ENCODE data around the gene TXK.

The TXK gene

DNA sequence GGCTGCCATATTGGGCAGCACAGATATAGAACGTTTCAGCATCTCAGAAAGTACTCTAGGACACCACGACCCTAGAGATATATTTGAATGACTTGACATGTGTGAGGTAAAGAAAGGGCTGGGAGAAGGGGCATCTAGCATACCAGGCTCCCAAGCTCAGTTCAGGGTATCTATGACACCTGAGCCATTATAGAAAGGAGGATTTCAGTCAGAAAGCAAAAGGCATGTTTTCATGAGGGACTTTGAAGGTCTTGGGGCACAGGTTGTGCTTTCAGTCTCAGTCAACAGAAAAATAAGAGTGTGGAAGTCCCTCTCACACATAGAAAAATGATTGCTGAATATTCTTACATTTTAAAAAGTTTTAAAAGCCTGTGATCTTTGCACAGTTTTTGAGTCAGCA lies 65.9 kb downstream of the TXK start:
- WGBS, 2 experiments, result 91 to 92% methylated on average over 2 of the region's 2 CpGs
- no peaks in the 10 kb centered on the region for H3K4me1 ChIP-seq (ENCODE audit: control insufficient read depth, insufficient read depth, low read length)
- no peaks in the 10 kb centered on the region for H3K27me3 ChIP-seq (ENCODE audit: control insufficient read depth, insufficient read depth, low read length, poor library complexity, severe bottlenecking)
- H3K36me3 ChIP-seq (ENCODE audit: control insufficient read depth, insufficient read depth, low read length), result no peaks in the 10 kb centered on the region
- H3K9me3 ChIP-seq (ENCODE audit: control insufficient read depth, low read length), result no peaks in the 10 kb centered on the region
- H3K4me3 ChIP-seq (ENCODE audit: insufficient read depth, low read depth, low read length), result no peak overlapping the region
- no peak overlapping the region for H3K27ac ChIP-seq (ENCODE audit: insufficient read depth, low read depth, low read length, poor library complexity, severe bottlenecking)

GRCh38 chr4:48067536-48067935 lies 66.5 kb downstream of the TXK start:
- Histone ChIP-seq H3K27ac (ENCODE audit: insufficient read depth, low read depth, low read length, poor library complexity, severe bottlenecking) (no peak overlapping the region), H3K4me1 (ENCODE audit: control insufficient read depth, insufficient read depth, low read length) (no peaks in the 10 kb centered on the region), H3K9me3 (ENCODE audit: control insufficient read depth, low read length) (no peaks in the 10 kb centered on the region), H3K4me3 (ENCODE audit: insufficient read depth, low read depth, low read length) (no peak overlapping the region), H3K36me3 (ENCODE audit: control insufficient read depth, insufficient read depth, low read length) (no peaks in the 10 kb centered on the region), H3K27me3 (ENCODE audit: control insufficient read depth, insufficient read depth, low read length, poor library complexity, severe bottlenecking) (no peaks in the 10 kb centered on the region)
- 86% methylated on average over 9 of the region's 9 CpGs for WGBS, 2 experiments

DNA sequence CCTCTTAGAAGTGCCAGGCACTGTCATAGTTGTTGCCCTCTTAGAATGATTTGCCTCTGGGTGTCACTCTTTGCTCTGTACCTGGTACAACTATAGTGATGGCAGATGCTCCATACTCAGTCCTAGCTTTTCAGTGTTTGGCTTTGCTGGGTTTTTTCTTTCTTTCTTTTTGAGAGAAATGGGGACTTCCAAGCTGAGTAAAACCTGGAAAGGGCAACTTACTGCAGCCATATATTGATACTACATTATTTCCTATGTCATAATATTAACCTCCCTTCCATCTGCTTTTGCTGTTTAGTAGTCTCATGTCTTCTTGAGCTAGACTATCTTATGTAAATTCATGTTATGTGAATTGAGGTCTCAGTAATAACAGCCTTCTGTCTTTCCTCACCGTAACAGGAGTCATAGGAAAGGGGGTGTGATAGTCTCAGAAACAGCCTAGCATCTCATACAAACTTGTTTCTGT lies 68.4 kb downstream of the TXK start:
- Histone ChIP-seq H3K27ac (ENCODE audit: insufficient read depth, low read depth, low read length, poor library complexity, severe bottlenecking) (no peak overlapping the region), H3K4me3 (ENCODE audit: insufficient read depth, low read depth, low read length) (no peak overlapping the region), H3K36me3 (ENCODE audit: control insufficient read depth, insufficient read depth, low read length) (no peaks in the 10 kb centered on the region), H3K4me1 (ENCODE audit: control insufficient read depth, insufficient read depth, low read length) (no peaks in the 10 kb centered on the region), H3K9me3 (ENCODE audit: control insufficient read depth, low read length) (no peaks in the 10 kb centered on the region), H3K27me3 (ENCODE audit: control insufficient read depth, insufficient read depth, low read length, poor library complexity, severe bottlenecking) (no peaks in the 10 kb centered on the region)
- 75 to 91% methylated on average over 1 of the region's 1 CpG for WGBS, 2 experiments

GRCh38 chr4:48064349-48064748 lies 69.7 kb downstream of the TXK start:
- H3K27ac ChIP-seq (ENCODE audit: insufficient read depth, low read depth, low read length, poor library complexity, severe bottlenecking), result no peak overlapping the region
- H3K36me3 ChIP-seq (ENCODE audit: control insufficient read depth, insufficient read depth, low read length), result no peaks in the 10 kb centered on the region
- no peak overlapping the region for H3K4me3 ChIP-seq (ENCODE audit: insufficient read depth, low read depth, low read length)
- H3K4me1 ChIP-seq (ENCODE audit: control insufficient read depth, insufficient read depth, low read length), result no peaks in the 10 kb centered on the region
- no peaks in the 10 kb centered on the region for H3K27me3 ChIP-seq (ENCODE audit: control insufficient read depth, insufficient read depth, low read length, poor library complexity, severe bottlenecking)
- 92 to 100% methylated on average over 3 of the region's 3 CpGs for WGBS, 2 experiments
- no peaks in the 10 kb centered on the region for H3K9me3 ChIP-seq (ENCODE audit: control insufficient read depth, low read length)

DNA sequence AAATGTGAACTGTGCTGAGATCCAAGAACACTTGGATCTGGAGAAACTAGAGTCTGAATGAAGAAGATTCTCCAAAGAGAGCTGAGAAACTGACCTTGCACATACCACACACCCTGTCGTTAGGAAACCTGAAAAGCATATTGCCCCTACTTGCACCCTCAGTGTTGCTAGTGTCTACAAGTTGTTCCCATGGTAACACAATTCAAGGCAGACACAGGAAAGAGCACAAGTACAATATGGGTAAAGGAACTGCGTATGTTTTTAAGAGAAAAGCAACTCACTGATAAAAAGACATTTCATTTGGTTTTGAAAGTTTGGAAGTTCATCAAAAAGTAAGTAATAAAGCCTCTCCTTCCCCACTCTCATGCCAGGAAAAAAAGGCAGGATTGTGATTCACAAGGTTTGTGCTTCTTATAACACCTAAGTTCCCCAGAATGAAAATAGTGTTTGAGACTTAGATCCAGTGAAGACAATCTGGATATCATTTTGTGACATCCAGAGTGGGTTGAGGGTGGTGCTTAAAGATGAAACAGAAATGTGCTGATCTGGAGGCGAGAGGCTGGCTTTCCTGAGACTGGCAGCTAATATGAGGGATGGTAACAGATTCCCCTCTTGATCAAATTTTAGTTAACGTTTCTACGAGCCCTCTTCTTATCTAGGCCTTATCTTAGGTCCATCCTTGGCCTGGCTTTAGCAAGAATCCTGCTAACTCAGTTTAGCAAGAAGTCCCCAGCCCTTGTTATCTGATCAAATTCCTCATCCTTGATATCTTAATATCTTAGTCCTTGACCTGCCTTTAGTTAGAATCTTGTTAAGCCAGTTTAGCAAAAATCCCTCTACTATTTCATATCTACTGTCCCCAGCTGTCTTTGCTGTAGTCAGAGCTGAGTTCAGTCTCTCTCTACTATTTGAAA lies 75.2 kb downstream of the TXK start:
- H3K4me1 ChIP-seq (ENCODE audit: control insufficient read depth, insufficient read depth, low read length), result no peaks in the 10 kb centered on the region
- no peaks in the 10 kb centered on the region for H3K36me3 ChIP-seq (ENCODE audit: control insufficient read depth, insufficient read depth, low read length)
- no peak overlapping the region for H3K4me3 ChIP-seq (ENCODE audit: insufficient read depth, low read depth, low read length)
- H3K9me3 ChIP-seq (ENCODE audit: control insufficient read depth, low read length), result no peaks in the 10 kb centered on the region
- 89 to 97% methylated on average over 5 of the region's 5 CpGs for WGBS, 2 experiments
- H3K27ac ChIP-seq (ENCODE audit: insufficient read depth, low read depth, low read length, poor library complexity, severe bottlenecking), result no peak overlapping the region
- no peaks in the 10 kb centered on the region for H3K27me3 ChIP-seq (ENCODE audit: control insufficient read depth, insufficient read depth, low read length, poor library complexity, severe bottlenecking)

DNA sequence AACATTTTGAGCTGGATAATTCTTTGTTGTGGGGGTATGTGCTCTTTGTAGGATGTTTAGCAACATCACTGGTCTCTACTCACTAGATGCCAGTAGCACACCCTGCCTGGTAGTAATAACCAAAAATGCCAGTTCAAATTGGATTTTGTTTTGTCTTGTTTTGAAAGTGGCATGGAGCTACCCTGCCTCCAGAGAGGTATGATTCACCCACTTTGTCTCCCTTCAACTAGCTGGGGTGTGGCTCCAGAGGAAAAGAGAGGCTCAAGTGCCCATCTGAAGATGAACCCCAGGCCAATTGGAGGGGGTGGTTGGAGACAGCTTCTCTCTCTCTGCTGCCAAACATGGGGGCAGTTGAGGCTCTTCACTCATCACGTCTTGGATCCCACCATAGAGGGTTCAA lies 83.0 kb downstream of the TXK start:
- Histone ChIP-seq H3K4me1 (ENCODE audit: control insufficient read depth, insufficient read depth, low read length) (no peaks in the 10 kb centered on the region), H3K9me3 (ENCODE audit: control insufficient read depth, low read length) (no peaks in the 10 kb centered on the region), H3K36me3 (ENCODE audit: control insufficient read depth, insufficient read depth, low read length) (no peaks in the 10 kb centered on the region), H3K27ac (ENCODE audit: insufficient read depth, low read depth, low read length, poor library complexity, severe bottlenecking) (no peak overlapping the region), H3K4me3 (ENCODE audit: insufficient read depth, low read depth, low read length) (no peak overlapping the region), H3K27me3 (ENCODE audit: control insufficient read depth, insufficient read depth, low read length, poor library complexity, severe bottlenecking) (no peaks in the 10 kb centered on the region)
- 93 to 100% methylated on average over 1 of the region's 1 CpG for WGBS, 2 experiments

- Histone ChIP-seq H3K36me3 (ENCODE audit: control insufficient read depth, insufficient read depth, low read length) (no peaks in the 10 kb centered on the region), H3K27me3 (ENCODE audit: control insufficient read depth, insufficient read depth, low read length, poor library complexity, severe bottlenecking) (no peaks in the 10 kb centered on the region), H3K4me1 (ENCODE audit: control insufficient read depth, insufficient read depth, low read length) (no peaks in the 10 kb centered on the region), H3K4me3 (ENCODE audit: insufficient read depth, low read depth, low read length) (no peak overlapping the region), H3K27ac (ENCODE audit: insufficient read depth, low read depth, low read length, poor library complexity, severe bottlenecking) (no peak overlapping the region), H3K9me3 (ENCODE audit: control insufficient read depth, low read length) (no peaks in the 10 kb centered on the region)
- 92 to 95% methylated on average over 8 of the region's 8 CpGs for WGBS, 2 experiments
These were observed 84.6 kb downstream of the TXK start for GRCh38 chr4:48049483-48049882.

- WGBS, 2 experiments, result 100% methylated on average over 1 of the region's 1 CpG
- H3K27me3 ChIP-seq (ENCODE audit: control insufficient read depth, insufficient read depth, low read length, poor library complexity, severe bottlenecking), result no peaks in the 10 kb centered on the region
These were observed 86.2 kb downstream of the TXK start for GRCh38 chr4:48047896-48048295.

DNA sequence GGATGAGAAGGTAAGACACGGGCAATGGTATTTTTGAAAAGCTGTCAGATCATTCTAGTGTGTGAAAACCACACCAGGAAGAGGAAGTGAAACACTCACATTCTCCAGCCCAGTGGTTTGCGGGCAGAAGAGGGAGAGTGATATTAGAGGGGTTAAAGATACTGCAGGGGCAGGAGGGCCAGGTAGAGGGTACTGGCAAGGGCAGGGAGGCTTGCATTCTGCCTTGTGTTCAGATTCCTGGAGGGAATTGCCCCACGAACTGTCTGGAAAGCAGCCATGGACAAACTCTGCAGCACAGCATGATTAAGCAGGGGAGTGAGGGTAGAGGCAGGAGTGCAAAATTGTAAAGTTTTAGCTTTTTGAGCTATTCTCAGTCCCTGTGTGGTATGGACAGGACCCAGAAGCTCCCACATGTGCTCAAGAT lies 86.6 kb downstream of the TXK start:
- H3K27ac ChIP-seq (ENCODE audit: insufficient read depth, low read depth, low read length, poor library complexity, severe bottlenecking), result no peak overlapping the region
- H3K27me3 ChIP-seq (ENCODE audit: control insufficient read depth, insufficient read depth, low read length, poor library complexity, severe bottlenecking), result no peaks in the 10 kb centered on the region
- H3K4me1 ChIP-seq (ENCODE audit: control insufficient read depth, insufficient read depth, low read length), result no peaks in the 10 kb centered on the region
- no peaks in the 10 kb centered on the region for H3K9me3 ChIP-seq (ENCODE audit: control insufficient read depth, low read length)
- no peaks in the 10 kb centered on the region for H3K36me3 ChIP-seq (ENCODE audit: control insufficient read depth, insufficient read depth, low read length)
- WGBS, 2 experiments, result 91 to 92% methylated on average over 3 of the region's 3 CpGs
- H3K4me3 ChIP-seq (ENCODE audit: insufficient read depth, low read depth, low read length), result no peak overlapping the region

More at GRCh38 chr4:48047896-48048295, 86.2 kb downstream of the TXK start:
- Histone ChIP-seq H3K9me3 (ENCODE audit: control insufficient read depth, low read length) (no peaks in the 10 kb centered on the region), H3K36me3 (ENCODE audit: control insufficient read depth, insufficient read depth, low read length) (no peaks in the 10 kb centered on the region), H3K4me1 (ENCODE audit: control insufficient read depth, insufficient read depth, low read length) (no peaks in the 10 kb centered on the region), H3K27ac (ENCODE audit: insufficient read depth, low read depth, low read length, poor library complexity, severe bottlenecking) (no peak overlapping the region), H3K4me3 (ENCODE audit: insufficient read depth, low read depth, low read length) (no peak overlapping the region)

- H3K36me3 ChIP-seq (ENCODE audit: control insufficient read depth, insufficient read depth, low read length), result no peaks in the 10 kb centered on the region
- H3K9me3 ChIP-seq (ENCODE audit: control insufficient read depth, low read length), result no peaks in the 10 kb centered on the region
- 88 to 91% methylated on average over 3 of the region's 3 CpGs for WGBS, 2 experiments
- no peak overlapping the region for H3K27ac ChIP-seq (ENCODE audit: insufficient read depth, low read depth, low read length, poor library complexity, severe bottlenecking)
- no peaks in the 10 kb centered on the region for H3K4me1 ChIP-seq (ENCODE audit: control insufficient read depth, insufficient read depth, low read length)
- H3K27me3 ChIP-seq (ENCODE audit: control insufficient read depth, insufficient read depth, low read length, poor library complexity, severe bottlenecking), result no peaks in the 10 kb centered on the region
- H3K4me3 ChIP-seq (ENCODE audit: insufficient read depth, low read depth, low read length), result no peak overlapping the region
These were observed 88.0 kb downstream of the TXK start for GRCh38 chr4:48046059-48046458.

All from ectodermal cell (in vitro differentiated cells).